GDM1 (cell line): Measurements from ENCODE around the gene HCAR3.
"Not testable (repeated sequence)": the region's sequence is repeated elsewhere in the genome, so short reads cannot be mapped to it uniquely, and the experiment has no call there.

Experiments used
- DNase-seq: peaks from one replicate; lab custom pipeline; 2025; lab: John Stamatoyannopoulos, UW

Gene HCAR3

DNA sequence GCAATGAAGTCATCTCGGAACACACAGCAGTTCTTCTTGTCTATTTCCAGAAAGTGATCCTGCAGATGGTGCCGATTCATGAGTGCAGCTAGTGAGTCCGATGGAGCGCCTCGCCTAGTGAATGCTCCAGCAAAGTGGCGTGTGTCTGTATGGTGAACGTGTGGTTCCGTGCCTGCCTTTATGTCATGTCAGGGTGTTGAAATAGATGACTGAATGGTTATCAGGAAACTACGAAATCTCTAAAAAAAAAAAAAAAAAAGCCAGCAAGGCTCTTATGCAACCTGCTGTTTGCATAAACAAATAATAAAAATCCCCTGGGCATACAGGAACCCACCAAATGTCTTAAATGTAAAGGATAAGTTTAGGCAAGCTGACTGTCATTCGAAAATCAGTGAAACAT lies at the start of gene HCAR3:
Gene HCAR3 (minus strand): TSS at position 154 of the 400 bp plus-strand sequence. CDS start 74 bp downstream, at position 80.
- not testable (repeated sequence) for DNase-seq

DNA sequence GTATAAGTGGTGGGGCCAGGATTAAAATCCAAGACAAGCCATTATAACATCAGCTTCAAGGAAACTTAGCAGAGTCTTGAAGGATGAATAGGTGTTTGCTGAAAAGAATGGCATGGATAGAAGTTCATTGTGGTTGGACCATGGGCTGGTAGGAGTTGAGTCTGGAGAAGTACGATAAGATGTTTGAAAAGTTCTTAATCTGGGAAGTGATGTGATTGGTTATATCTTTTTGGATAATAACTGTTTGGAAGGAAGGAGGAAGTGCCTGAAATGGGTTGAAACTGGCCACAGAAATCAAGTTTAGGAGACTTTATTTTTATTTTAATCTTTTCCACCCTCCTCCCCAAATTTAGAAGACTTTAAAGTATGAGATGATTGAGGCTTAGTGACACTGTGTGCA lies 41.0 kb upstream of the HCAR3 start:
- no peak for DNase-seq

DNA sequence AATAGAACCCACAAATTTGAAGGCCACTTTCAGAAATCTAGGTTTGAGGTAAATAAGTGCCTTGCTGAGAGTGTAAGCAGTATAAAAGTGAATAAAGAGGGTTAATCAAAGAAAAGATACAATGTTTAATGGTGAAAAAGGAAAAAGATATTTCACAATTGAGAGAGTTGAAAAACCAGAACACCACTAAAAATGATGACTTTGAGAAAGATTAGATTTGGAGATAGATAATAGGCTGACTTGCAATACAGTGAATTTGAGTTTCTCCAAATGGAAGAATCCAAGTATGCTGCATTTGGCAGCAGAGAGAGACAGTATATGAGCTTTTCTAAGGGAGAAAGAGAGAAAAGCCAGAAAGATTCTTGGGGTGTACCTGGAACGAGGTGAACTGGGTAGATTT lies 38.2 kb upstream of the HCAR3 start:
- no peak for DNase-seq

DNA sequence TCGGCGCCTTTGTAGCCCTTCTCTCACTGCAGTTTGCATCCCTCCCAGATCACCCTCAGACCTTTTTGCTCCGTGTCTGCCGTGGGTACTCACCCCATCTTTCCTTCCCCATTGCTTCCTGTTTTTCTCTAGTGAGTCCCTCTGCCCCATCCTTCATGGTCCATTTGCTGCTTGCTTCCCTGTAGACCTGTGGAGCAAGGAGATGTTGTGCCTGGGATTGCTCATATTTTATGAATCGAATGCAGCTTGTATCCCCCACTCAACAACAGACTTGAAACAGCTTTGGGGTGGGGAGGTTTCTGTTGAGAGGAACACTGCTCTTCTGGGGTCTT lies 36.7 kb upstream of the HCAR3 start:
- DNase-seq: no peak

DNA sequence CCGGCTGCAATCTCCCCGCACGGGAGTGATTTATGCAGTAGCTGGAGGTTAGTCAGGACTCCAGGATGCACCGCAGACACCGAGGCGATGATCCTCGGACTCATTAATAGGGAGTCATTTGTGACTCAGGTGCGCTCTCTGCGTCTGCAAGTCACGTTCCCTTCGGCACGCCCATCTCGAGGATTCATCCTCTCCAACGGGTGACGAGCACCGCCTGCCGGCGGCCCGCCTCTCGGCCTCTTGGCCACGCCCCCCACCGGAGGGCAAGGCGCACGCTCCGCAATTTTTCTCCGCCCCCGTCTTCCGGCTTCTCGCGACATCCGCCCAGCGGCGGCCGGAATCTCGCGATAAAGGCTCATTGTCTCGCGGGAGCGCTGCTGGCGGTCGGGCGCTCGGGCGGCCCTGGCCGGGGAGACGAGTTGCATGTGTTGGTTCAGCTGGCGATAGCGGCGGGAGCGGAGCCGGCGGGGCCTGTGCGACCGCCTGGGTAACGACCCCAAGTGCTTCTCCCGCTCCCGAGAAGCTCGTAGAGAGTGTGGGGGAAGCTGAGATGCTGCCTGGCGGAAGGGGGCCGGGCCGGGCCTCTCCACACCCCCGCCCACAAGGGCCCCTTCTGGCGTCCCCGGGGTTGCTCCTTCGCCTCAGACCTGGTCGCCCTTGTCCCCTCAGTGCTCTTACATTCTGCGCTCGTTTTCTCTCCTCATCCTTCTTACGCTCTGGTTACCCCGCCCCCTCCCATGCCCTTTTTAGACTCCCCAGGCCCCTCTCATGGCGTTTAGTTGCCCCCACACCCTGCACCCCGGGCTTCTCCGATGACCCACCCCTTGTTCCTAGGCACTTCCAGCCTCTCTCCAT lies 36.1 kb upstream of the HCAR3 start, which contains the start of gene DENR:
Gene DENR (plus strand): TSS at position 361 of the 855 bp plus-strand sequence. CDS start 878 bp downstream, outside the sequence.
- DNase-seq: peak; percentile 95

DNA sequence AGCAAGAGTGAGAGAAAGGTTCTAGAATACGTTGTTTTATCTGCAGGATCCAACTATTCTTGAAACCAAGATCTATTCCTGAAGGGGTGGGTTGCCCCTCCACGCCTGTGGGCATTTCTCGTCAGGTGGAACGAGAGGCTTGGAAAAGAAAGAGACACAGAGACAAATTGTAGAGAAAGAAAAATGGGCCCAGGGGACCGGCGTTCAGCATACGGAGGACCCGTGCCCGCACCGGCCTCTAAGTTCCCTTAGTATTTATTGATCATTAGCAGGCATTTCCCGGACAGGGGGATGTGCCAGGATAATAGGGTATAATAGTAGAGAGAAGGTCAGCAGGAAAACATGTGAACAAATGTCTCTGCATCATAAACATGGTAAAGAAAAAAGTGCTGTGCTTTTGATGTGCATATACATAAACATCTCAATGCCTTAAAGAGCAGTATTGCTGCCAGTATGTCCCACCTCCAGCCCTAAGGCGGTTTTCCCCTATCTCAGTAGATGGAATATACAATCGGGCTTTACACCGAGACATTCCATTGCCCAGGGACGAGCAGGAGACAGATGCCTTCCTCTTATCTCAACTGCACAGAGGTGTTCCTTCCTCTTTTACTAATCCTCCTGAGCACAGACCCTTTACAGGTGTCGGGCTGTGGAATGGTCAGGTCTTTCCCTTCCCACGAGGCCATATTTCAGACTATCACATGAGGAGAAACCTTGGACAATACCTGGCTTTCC lies 34.3 kb upstream of the HCAR3 start:
- not testable (repeated sequence) for DNase-seq

DNA sequence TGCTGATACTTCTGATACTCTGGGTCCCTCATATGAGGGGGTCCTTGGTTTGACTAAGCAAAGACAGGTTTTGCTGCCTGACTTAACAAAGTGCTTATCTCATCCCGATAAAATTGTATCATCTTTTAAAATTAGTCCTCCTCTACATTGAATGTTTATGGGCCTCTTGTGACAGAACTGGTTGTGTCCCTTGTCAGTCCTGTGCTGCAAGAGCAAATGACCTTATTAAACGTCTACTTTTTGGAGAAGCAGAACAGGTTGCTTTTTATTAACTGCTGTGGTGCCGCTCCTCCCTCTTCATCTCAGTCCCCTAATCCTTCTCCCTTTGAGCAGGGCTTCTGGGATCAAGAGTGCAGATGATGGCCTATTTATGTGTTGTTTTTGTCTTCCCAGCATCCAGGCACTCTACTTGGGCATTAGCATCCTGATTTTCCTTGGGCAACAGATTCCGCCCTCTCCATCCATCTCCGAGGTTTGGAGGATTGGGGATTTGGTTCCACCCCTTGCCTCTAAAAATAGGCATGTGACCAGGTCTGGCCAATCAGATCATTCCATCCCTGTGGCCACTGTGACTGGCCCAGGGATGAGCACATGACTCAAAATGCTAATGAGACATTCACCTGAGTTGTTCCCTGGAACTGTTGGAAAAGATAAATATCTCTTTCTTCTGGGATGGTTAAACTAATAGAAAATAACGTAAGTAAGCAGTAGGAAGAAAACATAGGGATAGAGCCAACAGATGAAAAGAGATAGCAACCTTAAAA lies 33.1 kb upstream of the HCAR3 start:
- DNase-seq: no peak

DNA sequence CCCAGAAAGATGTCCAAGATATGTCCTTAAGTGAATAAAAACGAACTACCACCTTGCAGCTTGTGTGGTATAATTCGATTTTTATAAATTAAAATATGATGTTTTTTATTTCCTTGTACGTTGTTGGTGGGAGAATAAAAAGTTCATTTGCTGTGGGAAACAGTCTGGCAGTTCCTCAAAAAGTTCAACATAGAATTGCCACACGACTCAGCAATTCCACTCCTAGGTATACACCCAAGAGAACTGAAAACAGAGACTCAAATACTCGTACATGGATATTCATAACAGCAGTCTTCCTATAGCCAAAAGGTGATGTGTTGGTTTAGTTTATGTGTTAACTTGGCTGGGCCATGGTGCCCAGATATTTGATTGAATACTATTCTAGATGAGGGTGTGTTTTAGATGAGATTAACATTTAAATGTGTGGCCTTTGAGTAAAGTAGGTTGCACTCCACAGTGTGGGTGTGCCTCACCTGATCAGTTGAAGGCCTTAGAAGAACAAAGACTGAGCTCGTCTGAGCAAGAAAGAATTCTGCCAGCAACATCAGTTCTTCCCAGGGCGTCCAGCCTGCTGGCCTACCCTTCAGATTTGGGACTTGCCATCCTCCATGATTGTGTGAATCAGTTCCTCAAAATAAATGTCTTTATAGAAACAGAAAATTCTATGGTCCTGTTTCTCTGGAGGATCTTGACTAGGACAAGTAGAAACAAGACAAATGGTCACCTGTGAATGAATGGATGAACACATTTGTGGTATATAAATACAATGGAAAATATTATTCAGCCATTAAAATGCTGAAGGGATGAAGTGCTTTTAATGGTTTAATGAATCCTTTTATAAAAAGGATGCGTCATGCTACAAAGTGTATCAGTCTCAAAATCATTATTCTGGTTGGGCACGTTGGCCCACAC lies 30.9 kb upstream of the HCAR3 start:
- DNase-seq: peak; percentile 18

DNA sequence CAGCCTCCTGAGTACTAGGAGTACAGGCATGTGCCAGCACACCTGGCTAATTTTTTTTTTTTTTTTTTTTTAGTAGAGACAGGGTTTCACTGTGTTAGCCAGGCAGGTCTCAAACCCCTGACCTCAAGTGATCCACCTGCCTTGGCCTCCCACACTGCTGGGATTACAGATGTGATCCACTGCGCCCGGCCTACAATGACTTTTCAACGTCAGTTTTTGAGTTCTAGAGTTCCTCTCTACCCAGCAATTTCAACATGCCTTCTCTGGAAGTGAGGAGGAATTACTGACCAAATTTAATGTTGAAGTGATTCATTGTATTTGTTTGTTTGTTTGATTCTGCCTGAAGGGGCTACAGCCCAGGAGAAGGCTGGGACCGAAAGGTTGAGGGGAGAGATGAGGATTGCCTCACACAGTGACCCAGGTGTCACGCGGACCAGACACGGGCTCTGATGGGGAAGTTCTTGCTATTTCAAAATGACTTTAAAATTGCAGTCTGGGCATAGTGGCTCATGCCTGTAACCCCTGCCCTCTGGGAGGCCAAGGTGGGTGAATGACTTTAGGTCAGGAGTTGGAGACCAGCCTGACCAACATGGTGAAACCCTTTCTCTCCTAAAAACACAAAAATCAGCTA lies 27.4 kb upstream of the HCAR3 start:
- DNase-seq: no peak

DNA sequence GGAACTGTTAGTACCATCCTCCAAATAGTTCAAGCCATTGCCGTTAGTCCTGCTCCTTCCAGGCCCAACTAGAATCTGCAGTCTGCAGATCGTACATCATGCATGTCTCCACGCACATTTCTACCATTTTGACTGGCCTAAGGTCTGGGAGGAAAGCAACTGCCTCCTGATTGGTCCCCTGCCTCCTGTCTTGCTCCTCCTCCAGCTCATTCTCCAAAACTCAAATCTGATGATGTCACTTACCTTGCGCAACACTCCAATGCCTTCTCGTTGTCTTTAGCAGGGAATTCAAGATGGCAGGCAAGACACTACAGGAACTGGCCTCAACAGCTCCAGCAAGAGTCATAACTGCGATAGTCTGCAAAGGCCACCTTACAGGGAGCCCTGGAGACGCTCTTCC lies 23.7 kb upstream of the HCAR3 start:
- DNase-seq: no peak

DNA sequence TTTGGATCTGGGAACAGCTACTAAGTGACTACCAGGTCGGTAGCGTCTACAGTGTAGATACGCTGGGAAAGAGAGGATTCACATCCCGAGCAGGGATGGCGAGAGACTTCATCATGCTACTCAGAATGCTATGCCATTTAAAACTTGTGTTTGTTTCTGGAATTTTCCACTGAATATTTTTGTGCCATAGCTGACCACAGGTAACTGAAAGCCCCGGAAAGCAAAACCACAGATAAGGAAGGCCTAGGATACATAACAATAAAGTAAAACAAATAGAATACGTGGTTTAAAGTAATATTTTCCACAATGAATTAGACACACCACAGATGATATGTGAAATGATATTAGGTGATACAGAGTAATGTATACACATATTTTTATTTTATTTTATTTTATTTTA lies 22.0 kb upstream of the HCAR3 start:
- no peak for DNase-seq

DNA sequence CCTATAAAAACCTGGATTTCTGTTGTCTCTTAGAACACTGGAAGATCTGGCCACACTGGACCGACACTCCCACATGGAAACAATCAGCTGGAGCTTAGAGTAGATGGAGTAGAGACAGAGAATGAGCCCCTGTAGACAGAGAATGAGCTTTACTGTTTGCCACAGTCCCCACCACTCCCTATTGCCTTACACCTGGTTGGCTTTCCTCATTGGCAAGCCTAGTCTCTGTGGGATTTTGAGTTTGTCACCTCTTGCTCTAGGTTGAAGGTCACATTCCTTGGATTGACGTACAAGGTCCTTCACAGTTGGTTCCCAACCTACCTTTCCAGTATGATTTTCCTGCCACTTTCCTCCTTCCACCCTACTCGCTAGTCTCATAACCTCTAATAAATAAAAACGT lies 16.0 kb upstream of the HCAR3 start:
- no peak for DNase-seq

DNA sequence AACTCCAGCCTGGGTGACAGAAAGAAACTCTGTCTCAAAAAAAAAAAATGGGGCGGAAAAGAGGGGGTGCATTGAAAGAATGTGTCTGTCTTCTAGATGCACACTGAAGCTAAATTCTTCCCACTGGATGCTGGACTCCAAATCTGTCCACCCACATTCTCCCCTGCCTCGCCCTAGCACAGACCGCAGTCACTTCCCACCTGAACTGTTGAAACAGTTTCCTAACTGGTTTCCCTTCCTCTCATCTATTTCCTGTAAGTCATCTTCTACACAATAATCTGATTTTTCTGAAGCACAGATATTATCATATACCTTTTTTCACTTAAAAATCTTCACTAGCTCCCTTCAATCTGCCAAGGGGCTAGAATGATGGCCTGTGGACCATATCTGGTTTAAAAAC lies 15.6 kb upstream of the HCAR3 start:
- DNase-seq: no peak

DNA sequence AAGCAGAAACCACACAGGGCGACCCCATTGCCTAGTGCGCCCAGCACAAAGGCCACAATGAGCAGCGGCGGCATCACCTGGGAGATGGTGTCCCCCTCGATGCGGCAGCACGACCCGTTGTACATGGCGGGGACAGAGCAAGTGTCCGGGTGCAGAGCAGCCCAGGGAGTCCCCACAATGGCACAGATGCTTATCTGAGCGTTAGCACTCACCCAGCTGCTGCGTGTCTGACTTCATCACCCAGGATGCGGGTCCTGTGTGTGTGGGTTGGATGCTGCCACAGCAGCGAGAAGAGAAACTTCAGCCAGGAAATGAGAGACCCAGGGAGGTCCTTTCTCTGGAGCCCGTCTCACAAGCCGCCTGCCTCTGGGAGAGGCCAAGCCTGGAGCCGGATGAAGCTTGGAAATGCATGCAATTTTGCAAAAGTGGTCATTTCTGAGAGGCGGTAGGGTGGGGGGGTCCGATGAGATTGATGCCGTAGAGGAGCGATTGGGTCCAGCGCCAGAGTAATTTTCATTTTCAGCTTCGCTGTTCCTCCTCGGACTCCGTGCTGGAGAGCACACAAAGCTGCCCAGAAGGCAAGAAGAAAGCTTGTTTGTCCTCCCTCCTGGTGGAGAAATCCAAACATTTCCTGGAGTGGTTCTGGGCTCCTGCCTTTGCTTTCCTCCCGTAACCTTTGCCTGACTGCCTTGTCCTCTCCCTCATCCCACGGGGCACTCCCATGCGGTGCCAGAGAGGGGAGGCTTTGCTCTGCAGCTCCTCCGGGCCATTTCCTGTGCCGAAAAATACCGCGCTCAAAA lies 13.8 kb upstream of the HCAR3 start, which contains the start of gene HCAR1:
Gene HCAR1 (minus strand): TSS at position 630 of the 800 bp plus-strand sequence. CDS start 505 bp downstream, at position 125.
- no peak for DNase-seq

DNA sequence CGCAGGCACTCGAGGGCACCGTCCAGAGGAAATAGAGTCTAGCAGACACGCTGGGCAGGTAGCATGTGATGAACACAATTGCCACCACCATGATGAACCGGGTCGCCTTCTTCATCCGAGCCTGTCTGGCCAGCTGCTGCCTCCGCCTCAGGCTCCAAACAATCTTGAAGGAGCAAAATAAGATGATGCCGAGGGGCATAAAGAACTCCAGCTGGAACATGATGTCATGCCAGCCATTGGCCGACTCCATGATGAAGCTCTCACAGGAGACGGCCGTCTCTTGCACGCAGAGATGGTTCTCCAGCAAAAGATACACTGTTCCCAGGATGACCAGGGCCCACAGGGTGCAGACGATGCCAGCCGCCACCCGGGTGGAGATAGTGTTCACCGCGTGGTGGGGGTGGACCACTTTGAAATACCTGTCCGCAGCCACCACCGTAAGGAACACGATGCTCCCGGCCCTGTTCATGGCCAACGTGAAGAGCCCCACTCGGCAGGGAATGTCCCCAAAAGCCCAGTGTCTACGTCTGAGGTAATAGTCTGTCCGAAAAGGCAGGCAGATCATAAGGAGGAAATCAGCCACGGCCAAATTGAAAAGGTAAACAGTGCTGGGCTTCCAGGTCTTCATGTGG lies 13.1 kb upstream of the HCAR3 start:
- no peak for DNase-seq

DNA sequence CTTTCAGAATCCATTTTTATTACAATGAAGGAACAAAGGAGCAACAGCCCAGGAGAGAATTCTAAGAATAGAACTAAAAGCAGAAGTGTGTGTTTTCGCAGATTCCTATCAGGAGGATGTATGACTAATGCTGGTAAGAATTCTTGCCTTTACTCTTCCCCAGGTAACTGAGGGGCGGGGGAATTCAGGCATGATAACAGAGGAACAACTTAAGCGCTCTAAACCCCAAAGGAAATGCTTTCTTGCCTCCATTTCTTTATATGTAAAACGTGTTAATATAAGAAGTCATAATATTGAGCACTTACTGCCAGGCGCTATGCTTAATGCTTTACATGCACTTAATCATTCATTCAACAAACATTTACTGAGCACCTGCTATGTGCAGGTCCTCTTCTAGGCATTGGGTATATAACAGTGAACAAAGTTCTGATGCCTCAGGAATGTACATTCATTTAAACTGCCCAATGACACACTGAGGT lies 9.5 kb upstream of the HCAR3 start:
- DNase-seq: peak; percentile 23

DNA sequence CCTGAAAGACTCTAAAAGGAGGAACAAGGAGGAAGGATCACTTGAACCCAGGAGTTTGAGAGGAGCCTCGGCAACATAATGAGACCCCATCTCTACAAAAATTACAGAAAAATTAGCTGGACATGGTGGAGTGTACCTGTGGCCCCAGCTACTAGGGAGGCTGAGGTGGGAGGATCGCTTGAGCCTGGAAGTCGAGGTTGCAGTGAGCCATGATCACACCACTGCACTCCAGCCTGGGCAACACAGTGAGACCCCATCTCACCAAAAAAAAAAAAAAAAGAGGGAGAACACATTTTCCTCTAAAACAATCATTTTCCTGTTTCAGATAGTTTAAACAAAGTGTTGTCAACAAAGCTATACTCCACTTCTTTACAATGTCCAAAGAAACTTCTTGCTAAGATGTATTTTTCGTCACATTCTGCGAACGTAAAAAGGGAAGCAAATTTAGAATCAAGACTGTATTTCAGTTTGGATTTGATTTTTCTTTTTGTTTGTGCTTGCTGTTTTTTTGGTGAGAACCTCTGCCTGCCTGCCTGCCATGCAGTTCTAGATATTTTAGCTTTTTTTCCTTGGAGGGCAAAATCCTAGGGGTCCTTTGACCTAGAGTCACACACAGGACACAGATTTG lies 9.0 kb upstream of the HCAR3 start:
- no peak for DNase-seq

DNA sequence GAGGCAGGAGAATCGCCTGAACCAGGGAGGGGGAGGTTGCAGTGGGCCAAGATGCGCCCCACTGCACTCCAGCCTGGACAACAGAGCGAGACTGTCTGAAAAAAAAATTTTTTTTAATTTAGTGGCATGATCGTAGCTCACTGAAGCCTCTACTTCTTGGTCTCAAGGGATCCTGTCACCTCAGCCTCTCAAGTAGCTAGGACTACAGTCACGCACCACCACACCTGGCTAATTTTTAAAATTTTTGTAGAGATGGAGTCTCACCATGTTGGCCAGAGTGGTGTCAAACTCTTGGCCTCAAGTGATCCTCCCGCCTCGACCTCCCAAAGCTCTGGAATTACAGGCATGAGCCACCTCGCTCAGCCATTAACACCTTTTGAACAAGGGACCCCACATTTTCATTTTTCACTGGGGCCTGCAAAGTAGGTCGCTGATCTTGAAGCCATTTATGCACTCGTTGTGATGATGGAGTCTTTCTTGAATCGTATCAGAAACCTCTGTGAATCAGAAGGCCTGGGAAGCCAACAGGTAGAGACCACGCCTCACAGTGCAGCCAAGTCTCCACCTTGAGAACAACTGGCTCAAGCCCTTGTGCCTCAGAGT lies 8.1 kb upstream of the HCAR3 start:
- no peak for DNase-seq
